ENCODE results near the gene CBX7. TPM values are rescaled to one million over a fixed set of nuclear protein-coding genes. Genes with fewer than 3 reads are reported as not detected.

Gene CBX7
- total and polyA plus RNA-seq, 9 of the 15 experiments (the other 6 are each of a cell fraction or from before 2014, with no cell fraction given): 0.04 to 5.2 (median 2.8) TPM

- 56% methylated on average over 11 of the region's 13 CpGs for WGBS (ENCODE audit: insufficient coverage, low coverage, missing lambda C conversion rate)
- Histone ChIP-seq H3K27me3 (ENCODE audit: control insufficient read depth in 2 of 2, insufficient read depth in 2 of 2, low read length in 2 of 2) (no peaks in the 10 kb centered on the region), H3K9me3 (replicated peaks; ENCODE audit: control insufficient read depth, insufficient read depth, low read depth, low read length) (no peaks in the 10 kb centered on the region), H3K4me3 (no peak overlapping the region), H4K20me1 (replicated peaks; ENCODE audit: control insufficient read depth, insufficient read depth, low read length) (no peaks in the 10 kb centered on the region), H3K9me1 (ENCODE audit: control insufficient read depth, insufficient read depth, low read length) (no peaks in the 10 kb centered on the region), H3K4me2 (ENCODE audit: insufficient read depth, low read length) (no peak overlapping the region), H3K4me1 (replicated peaks in 1 of 2; ENCODE audit: control insufficient read depth in 2 of 2, insufficient read depth in 2 of 2, low read length in 2 of 2) (peaks cover 5 to 30% of the 10 kb centered on the region in 2 experiments; a peak in 3 of 5 replicates), H3K27ac (ENCODE audit: extremely low read depth, low read depth, low read length) (no peak overlapping the region), H3K36me3 (ENCODE audit: control insufficient read depth, insufficient read depth, low read length) (no peaks in the 10 kb centered on the region), H3K9ac (ENCODE audit: insufficient read depth in 1 of 2, low read depth in 2 of 2, low read length in 2 of 2) (no peak overlapping the region), H3K79me2 (ENCODE audit: control insufficient read depth, insufficient read depth, low read length) (no peaks in the 10 kb centered on the region), H2AFZ (ENCODE audit: low read depth, low read length) (peak overlapping the region; percentile 39; the same call in 1 of the 2 replicates)
- POLR2A ChIA-PET: interaction anchor here (1.2 to 1.8 kb wide), 3 partner anchors 10 to 136 kb away, joined by 4 to 6 read pairs (median 4); partner anchors contain the start of gene RPL3
- FAIRE-seq (peak; percentile 66), DNase-seq (ENCODE audit: extremely low read depth in 1 of 4, low spot score in 3 of 4) (peak; percentile 39 to 67 (median 46)), ATAC-seq (peak; percentile 94)
- CTCF ChIA-PET (ENCODE audit: low intra/inter-chr PET ratio): no interaction called here
- intact Hi-C loops (cut with micrococcal nuclease) (no loop called here), in situ Hi-C loops (cut with MboI) (no loop called here)
- TF ChIP-seq RBM25 (IDR thresholded peaks at IDR 0.05; ENCODE audit: low read depth, low read length, severe bottlenecking) (peak; percentile 43), FOS (IDR thresholded peaks at IDR 0.05; ENCODE audit: extremely low read depth, insufficient read length) (peak; percentile 57), NFYB (IDR thresholded peaks at IDR 0.05; ENCODE audit: extremely low read depth, insufficient read length) (peak; percentile 46), BCL6 (CRISPR knock-in tag; IDR thresholded peaks at IDR 0.05) (no peak), PHF21A (IDR thresholded peaks at IDR 0.05; ENCODE audit: borderline replicate concordance, low read depth) (no peak)
- BruUV-seq (replicated peaks): no TSS peak
Observed at GRCh38 chr22:39183991-39184585, 31.6 kb upstream of the CBX7 start.

Data from K562 (cell line).